SK-N-MC (cell line): ENCODE results near the gene CACNA1S.

Experiments used
- DNase-seq: peaks from one replicate; pipeline ENCODE4 v3.0.0-alpha.2; 2011; ENCODE audit warnings: low read depth, low spot score
- H3K27ac ChIP-seq: fragments of 200-600 bp; sonication (generic); 2 replicates; pipeline ENCODE4 v1.5.1; 2016; ENCODE audit warnings: mixed run types
- H3K36me3 ChIP-seq: fragments of 200-600 bp; sonication (generic); 2 replicates; pipeline ENCODE4 v1.6.1; 2017; ENCODE audit warnings: antibody characterized with exemption, low read length, mixed read lengths; ENCODE audit not compliant: insufficient read depth
- H3K4me3 ChIP-seq: fragments of 200-600 bp; sonication (generic); 2 replicates; pipeline ENCODE4 v1.5.1; 2016
- H3K9ac ChIP-seq: fragments of 200-600 bp; sonication (generic); 2 replicates; pipeline ENCODE4 v1.8.0; 2017; ENCODE audit warnings: mixed run types, mixed read lengths; ENCODE audit not compliant: insufficient read length
- H3K9me3 ChIP-seq: fragments of 200-600 bp; sonication (generic); 2 replicates; pipeline ENCODE4 v1.6.1; 2017; ENCODE audit warnings: low read depth, mild to moderate bottlenecking, antibody characterized with exemption, low read length, moderate library complexity, mixed read lengths
- EZH2 ChIP-seq: fragments of 200-600 bp; sonication (generic); IDR thresholded peaks from one replicate; pipeline ENCODE4 v1.6.1; 2017; ENCODE audit warnings: antibody characterized with exemption
- FOXP2 ChIP-seq: optimal IDR thresholded peaks from 2 replicates; pipeline ENCODE3; 2011; ENCODE audit warnings: mild to moderate bottlenecking, moderate library complexity; ENCODE audit not compliant: insufficient read depth; ENCODE audit errors: extremely low read length, control extremely low read depth
- POLR2AphosphoS5 ChIP-seq: IDR thresholded peaks from 2 replicates; pipeline ENCODE4 v1.6.1; 2012; ENCODE audit warnings: mild to moderate bottlenecking, low read depth, low read length, borderline replicate concordance

CACNA1S gene

GRCh38 chr1:201114245-201115131 lies 2.3 kb upstream of the CACNA1S start:
- Histone ChIP-seq H3K9ac (no peak overlapping the region), H3K9me3 (no peaks in the 10 kb centered on the region), H3K36me3 (no peaks in the 10 kb centered on the region), H3K4me3 (peak overlapping the region; percentile 82), H3K27ac (no peak overlapping the region)
- no peak for TF ChIP-seq POLR2AphosphoS5
- no peak for TF ChIP-seq EZH2
- TF ChIP-seq FOXP2: no peak
- peak; percentile 55 for DNase-seq

GRCh38 chr1:201113451-201114244 lies 1.4 kb upstream of the CACNA1S start:
- no peak overlapping the region for H3K9ac ChIP-seq
- peak overlapping the region; percentile 82 for H3K4me3 ChIP-seq
- no peak for DNase-seq
- no peaks in the 10 kb centered on the region for H3K9me3 ChIP-seq
- TF ChIP-seq EZH2: no peak
- TF ChIP-seq POLR2AphosphoS5: no peak
- no peak for TF ChIP-seq FOXP2
- H3K36me3 ChIP-seq: no peaks in the 10 kb centered on the region
- H3K27ac ChIP-seq: no peak overlapping the region

GRCh38 chr1:201112926-201113325 lies 700 bp upstream of the CACNA1S start:
- no peak overlapping the region for H3K9ac ChIP-seq
- no peak for TF ChIP-seq FOXP2
- no peak for TF ChIP-seq EZH2
- DNase-seq: no peak
- H3K4me3 ChIP-seq: no peak overlapping the region
- H3K36me3 ChIP-seq: no peaks in the 10 kb centered on the region
- no peak overlapping the region for H3K27ac ChIP-seq
- no peaks in the 10 kb centered on the region for H3K9me3 ChIP-seq

GRCh38 chr1:201111672-201112071 lies 554 bp downstream of the CACNA1S start:
- no peak for DNase-seq
- TF ChIP-seq FOXP2: no peak
- TF ChIP-seq EZH2: no peak
- TF ChIP-seq POLR2AphosphoS5: no peak
- Histone ChIP-seq H3K9ac (no peak overlapping the region), H3K27ac (no peak overlapping the region), H3K36me3 (no peaks in the 10 kb centered on the region), H3K9me3 (no peaks in the 10 kb centered on the region), H3K4me3 (no peak overlapping the region)

- H3K4me3 ChIP-seq: no peak overlapping the region
- H3K9ac ChIP-seq: no peak overlapping the region
- H3K9me3 ChIP-seq: no peaks in the 10 kb centered on the region
- no peak for TF ChIP-seq POLR2AphosphoS5
- no peak for TF ChIP-seq EZH2
- no peak for TF ChIP-seq FOXP2
- H3K36me3 ChIP-seq: no peaks in the 10 kb centered on the region
- no peak for DNase-seq
- no peak overlapping the region for H3K27ac ChIP-seq
Observed at GRCh38 chr1:201111156-201111555, 1.1 kb downstream of the CACNA1S start.

- Histone ChIP-seq H3K36me3 (no peaks in the 10 kb centered on the region), H3K27ac (no peak overlapping the region)
Observed at GRCh38 chr1:201110616-201111015, 1.6 kb downstream of the CACNA1S start.

GRCh38 chr1:201110138-201110537 lies 2.1 kb downstream of the CACNA1S start:
- H3K36me3 ChIP-seq: no peaks in the 10 kb centered on the region
- TF ChIP-seq POLR2AphosphoS5 (no peak), FOXP2 (no peak), EZH2 (no peak)
- no peaks in the 10 kb centered on the region for H3K9me3 ChIP-seq
- no peak overlapping the region for H3K4me3 ChIP-seq
- no peak overlapping the region for H3K9ac ChIP-seq
- no peak overlapping the region for H3K27ac ChIP-seq
- DNase-seq: no peak

More at GRCh38 chr1:201110616-201111015, 1.6 kb downstream of the CACNA1S start:
- Histone ChIP-seq H3K9me3 (no peaks in the 10 kb centered on the region), H3K4me3 (no peak overlapping the region), H3K9ac (no peak overlapping the region)
- TF ChIP-seq EZH2: no peak
- TF ChIP-seq FOXP2: no peak
- no peak for TF ChIP-seq POLR2AphosphoS5
- no peak for DNase-seq

- no peaks in the 10 kb centered on the region for H3K36me3 ChIP-seq
- no peak overlapping the region for H3K27ac ChIP-seq
- TF ChIP-seq POLR2AphosphoS5: no peak
- no peak for TF ChIP-seq FOXP2
- TF ChIP-seq EZH2: no peak
- H3K4me3 ChIP-seq: no peak overlapping the region
- H3K9me3 ChIP-seq: no peaks in the 10 kb centered on the region
- no peak overlapping the region for H3K9ac ChIP-seq
- no peak for DNase-seq
Observed at GRCh38 chr1:201109651-201110050, 2.6 kb downstream of the CACNA1S start.
